Mesendoderm (in vitro differentiated cells): Measurements from ENCODE around the gene ALKBH4.
"Not testable (repeated sequence)": the region's sequence is repeated elsewhere in the genome, so short reads cannot be mapped to it uniquely, and the experiment has no call there.

ENCODE experiments used
- DNase-seq: peaks from one replicate; pipeline ENCODE4 v3.0.0; 2013
- H2AK5ac ChIP-seq: 2 replicates; pipeline ENCODE4 v1.6.1; 2013; ENCODE audit warnings: low read length, inconsistent platforms
- H2BK120ac ChIP-seq: 2 replicates; pipeline ENCODE4 v1.6.1; 2013; ENCODE audit warnings: low read depth, mild to moderate bottlenecking, low read length, moderate library complexity, mixed read lengths
- H2BK15ac ChIP-seq: replicated peaks from 2 replicates; pipeline ENCODE4 v1.6.1; 2013; ENCODE audit warnings: low read depth, mild to moderate bottlenecking, moderate library complexity
- H2BK5ac ChIP-seq: 2 replicates; pipeline ENCODE4 v1.6.1; 2013; ENCODE audit warnings: low read length, inconsistent platforms
- H3K18ac ChIP-seq: 2 replicates; pipeline ENCODE4 v1.6.1; 2013; ENCODE audit warnings: mild to moderate bottlenecking, low read length, mixed read lengths
- H3K23ac ChIP-seq: one replicate; pipeline ENCODE4 v1.6.1; 2013; ENCODE audit warnings: low read length
- H3K27ac ChIP-seq: 2 replicates; pipeline ENCODE4 v1.5.1; 2013; ENCODE audit warnings: low read depth, mild to moderate bottlenecking, inconsistent platforms, low read length, moderate library complexity
- H3K27me3 ChIP-seq: 2 replicates; pipeline ENCODE4 v1.6.1; 2013; ENCODE audit warnings: low read length, control low read depth, mild to moderate bottlenecking, inconsistent platforms; ENCODE audit not compliant: insufficient read depth, poor library complexity
- H3K36me3 ChIP-seq: 2 replicates; pipeline ENCODE4 v1.6.1; 2013; ENCODE audit warnings: low read length, inconsistent platforms; ENCODE audit not compliant: control insufficient read depth, insufficient read depth
- H3K4ac ChIP-seq: one replicate; pipeline ENCODE4 v1.6.1; 2013; ENCODE audit warnings: low read depth, mild to moderate bottlenecking, low read length, moderate library complexity
- H3K4me1 ChIP-seq: 2 replicates; pipeline ENCODE4 v1.6.1; 2013; ENCODE audit warnings: low read depth, low read length, inconsistent platforms; ENCODE audit not compliant: control insufficient read depth
- H3K4me2 ChIP-seq: 2 replicates; pipeline ENCODE4 v1.6.1; 2013; ENCODE audit warnings: low read length
- H3K4me3 ChIP-seq: 2 replicates; pipeline ENCODE4 v1.5.1; 2013; ENCODE audit warnings: mild to moderate bottlenecking, low read length
- H3K56ac ChIP-seq: one replicate; pipeline ENCODE4 v1.6.1; 2013; ENCODE audit warnings: low read length
- H3K79me1 ChIP-seq: 2 replicates; pipeline ENCODE4 v1.6.1; 2013; ENCODE audit warnings: low read length, inconsistent platforms
- H3K79me2 ChIP-seq: 2 replicates; pipeline ENCODE4 v1.6.1; 2013; ENCODE audit warnings: mild to moderate bottlenecking, low read length; ENCODE audit not compliant: control insufficient read depth, insufficient read depth
- H3K9ac ChIP-seq: 2 replicates; pipeline ENCODE4 v1.6.1; 2013; ENCODE audit warnings: low read length, inconsistent platforms
- H4K5ac ChIP-seq: one replicate; pipeline ENCODE4 v1.6.1; 2013; ENCODE audit warnings: low read length
- H4K8ac ChIP-seq: one replicate; pipeline ENCODE4 v1.6.1; 2013; ENCODE audit warnings: low read depth, mild to moderate bottlenecking, control low read depth, low read length, moderate library complexity
- WGBS: extraction: QIAGEN DNeasy Blood & Tissue Kit; methylation state at CpG from one replicate; pipeline ENCODE4 v1.1.7; 2013; ENCODE audit warnings: low lambda C conversion rate, missing lambda C conversion rate; ENCODE audit not compliant: insufficient coverage; ENCODE audit errors: extremely low coverage; 5-methylcytosine and 5-hydroxymethylcytosine counted together

ALKBH4 gene

DNA sequence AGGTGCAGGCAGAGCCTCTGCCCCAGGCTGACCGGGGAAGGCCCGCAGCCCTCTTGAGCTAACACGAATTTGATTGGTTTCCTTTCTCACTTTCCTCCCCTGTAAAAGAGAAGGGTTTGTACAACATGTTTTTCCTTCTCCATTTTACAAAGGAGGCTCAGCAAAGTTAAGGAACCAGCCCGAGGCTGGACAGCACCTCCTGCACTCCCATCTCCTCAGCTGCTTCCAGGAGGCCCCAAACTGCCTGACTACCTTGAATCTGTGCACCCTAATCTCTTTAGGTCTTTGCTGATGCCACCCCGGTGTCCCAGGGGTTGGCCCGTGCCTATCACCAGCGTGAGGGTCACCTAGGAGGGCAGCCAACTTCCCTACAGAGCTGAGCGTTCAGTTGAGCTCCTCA lies 4.2 kb downstream of the ALKBH4 start:
- Histone ChIP-seq H3K4me3 (no peak overlapping the region), H3K79me1 (peaks cover 9% of the 10 kb centered on the region), H3K56ac (no peak overlapping the region), H4K5ac (no peak overlapping the region), H3K18ac (no peak overlapping the region), H3K79me2 (peaks cover 5% of the 10 kb centered on the region), H3K36me3 (peaks cover 5% of the 10 kb centered on the region), H3K4me1 (no peaks in the 10 kb centered on the region), H4K8ac (no peak overlapping the region), H2BK120ac (no peak overlapping the region), H3K9ac (no peak overlapping the region), H2AK5ac (no peak overlapping the region), H2BK5ac (no peak overlapping the region), H3K4me2 (no peak overlapping the region), H3K27ac (no peak overlapping the region), H3K27me3 (no peaks in the 10 kb centered on the region), H2BK15ac (no peak overlapping the region), H3K23ac (no peak overlapping the region), H3K4ac (no peak overlapping the region)
- WGBS, result no CpG with 5 or more reads among the region's 8 CpGs
- DNase-seq, result no peak

GRCh38 chr7:102459221-102459844 lies 5.3 kb downstream of the ALKBH4 start:
- Histone ChIP-seq H2BK5ac (no peak overlapping the region), H3K4me1 (no peaks in the 10 kb centered on the region), H3K36me3 (peaks cover 5% of the 10 kb centered on the region), H3K27me3 (no peaks in the 10 kb centered on the region), H2BK120ac (no peak overlapping the region), H4K5ac (no peak overlapping the region), H2BK15ac (no peak overlapping the region), H3K4ac (no peak overlapping the region), H3K23ac (no peak overlapping the region), H3K18ac (no peak overlapping the region), H3K79me2 (peaks cover 4% of the 10 kb centered on the region), H4K8ac (no peak overlapping the region), H3K27ac (no peak overlapping the region), H3K9ac (no peak overlapping the region), H2AK5ac (no peak overlapping the region), H3K4me3 (no peak overlapping the region), H3K79me1 (peaks cover 7% of the 10 kb centered on the region), H3K56ac (no peak overlapping the region), H3K4me2 (no peak overlapping the region)
- WGBS, result no CpG with 5 or more reads among the region's 24 CpGs
- DNase-seq, result no peak

DNA sequence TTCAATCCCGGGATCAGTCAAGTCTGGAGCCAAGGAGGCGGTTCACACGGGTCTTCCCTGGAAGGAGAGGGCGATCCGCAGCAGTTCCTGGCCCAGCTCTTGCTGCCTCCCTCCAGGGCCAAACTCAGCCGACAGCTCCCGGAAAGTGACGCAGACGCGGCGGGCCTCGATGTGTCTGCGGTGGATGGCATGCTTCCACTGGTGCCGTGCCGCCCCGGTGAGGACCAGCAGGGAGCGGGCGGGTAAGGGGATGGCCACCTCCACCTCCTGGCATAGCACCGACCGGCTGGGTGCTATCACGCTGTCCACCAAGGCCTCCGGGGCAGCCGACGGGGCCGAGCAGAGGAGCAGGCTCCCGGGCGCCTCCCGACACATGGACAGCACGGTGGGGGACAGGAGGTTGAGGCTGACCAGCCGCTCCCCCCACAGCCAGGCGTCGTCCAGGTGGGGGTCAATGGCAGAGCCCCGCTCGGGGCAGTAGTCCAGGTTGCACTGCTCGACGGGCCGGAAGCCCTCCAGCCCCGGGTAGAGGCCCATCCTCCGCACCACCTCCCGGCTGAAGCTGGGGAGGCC lies 7.2 kb downstream of the ALKBH4 start:
- H3K27me3 ChIP-seq, result no peaks in the 10 kb centered on the region
- no peak overlapping the region for H3K9ac ChIP-seq
- H3K79me2 ChIP-seq, result no peaks in the 10 kb centered on the region
- H2BK15ac ChIP-seq, result no peak overlapping the region
- H4K5ac ChIP-seq, result no peak overlapping the region
- no peak overlapping the region for H3K18ac ChIP-seq
- H3K4me1 ChIP-seq, result no peaks in the 10 kb centered on the region
- H2BK120ac ChIP-seq, result no peak overlapping the region
- DNase-seq, result no peak
- no CpG with 5 or more reads among the region's 40 CpGs for WGBS
- no peak overlapping the region for H2BK5ac ChIP-seq
- no peak overlapping the region for H3K23ac ChIP-seq
- no peak overlapping the region for H3K4me3 ChIP-seq
- no peak overlapping the region for H3K4ac ChIP-seq
- H3K4me2 ChIP-seq, result no peak overlapping the region
- no peak overlapping the region for H2AK5ac ChIP-seq
- H4K8ac ChIP-seq, result no peak overlapping the region
- no peak overlapping the region for H3K56ac ChIP-seq
- peaks cover 5% of the 10 kb centered on the region for H3K36me3 ChIP-seq
- H3K79me1 ChIP-seq, result no peaks in the 10 kb centered on the region
- H3K27ac ChIP-seq, result no peak overlapping the region

DNA sequence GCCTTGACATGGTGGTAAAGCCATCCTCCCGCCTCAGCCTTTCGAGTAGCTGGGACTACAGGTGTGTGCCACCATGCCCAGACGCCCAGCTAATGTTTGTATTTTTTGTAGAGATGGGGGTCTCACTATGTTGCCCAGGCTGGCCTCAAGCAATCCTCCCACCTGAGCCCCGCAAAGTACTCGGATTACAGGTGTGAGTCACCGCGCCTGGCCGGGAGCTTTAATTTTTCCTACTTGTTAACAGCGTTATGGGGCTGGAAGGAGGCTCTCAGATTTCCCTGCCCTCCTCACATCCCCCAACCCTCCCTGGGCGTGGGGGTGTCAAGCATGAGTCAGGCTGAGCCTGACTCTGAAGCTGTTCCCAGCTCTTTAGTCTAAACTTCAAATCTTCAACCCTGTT lies 8.3 kb downstream of the ALKBH4 start:
- Histone ChIP-seq H2BK120ac (no peak overlapping the region), H3K79me2 (no peaks in the 10 kb centered on the region), H3K27me3 (no peaks in the 10 kb centered on the region), H3K4me2 (no peak overlapping the region), H3K4me1 (no peaks in the 10 kb centered on the region), H3K4ac (no peak overlapping the region), H3K4me3 (no peak overlapping the region), H3K56ac (no peak overlapping the region), H2AK5ac (no peak overlapping the region), H2BK5ac (no peak overlapping the region), H3K9ac (no peak overlapping the region), H3K79me1 (no peaks in the 10 kb centered on the region), H2BK15ac (no peak overlapping the region), H3K18ac (no peak overlapping the region), H3K27ac (no peak overlapping the region), H3K36me3 (peaks cover 5% of the 10 kb centered on the region), H3K23ac (no peak overlapping the region), H4K8ac (no peak overlapping the region), H4K5ac (no peak overlapping the region)
- DNase-seq, result peak; percentile 28
- no CpG with 5 or more reads among the region's 10 CpGs for WGBS

GRCh38 chr7:102455596-102455995 lies 9.1 kb downstream of the ALKBH4 start:
- H3K18ac ChIP-seq, result no peak overlapping the region
- H2BK5ac ChIP-seq, result no peak overlapping the region
- H3K23ac ChIP-seq, result no peak overlapping the region
- no peak overlapping the region for H2AK5ac ChIP-seq
- H3K27ac ChIP-seq, result no peak overlapping the region
- H3K4me2 ChIP-seq, result no peak overlapping the region
- no peak overlapping the region for H2BK15ac ChIP-seq
- peaks cover 5% of the 10 kb centered on the region for H3K36me3 ChIP-seq
- WGBS, result no CpG with 5 or more reads among the region's 11 CpGs
- no peak overlapping the region for H3K4ac ChIP-seq
- no peaks in the 10 kb centered on the region for H3K4me1 ChIP-seq
- no peaks in the 10 kb centered on the region for H3K79me2 ChIP-seq
- H2BK120ac ChIP-seq, result no peak overlapping the region
- no peak overlapping the region for H4K5ac ChIP-seq
- no peak overlapping the region for H3K4me3 ChIP-seq
- H3K27me3 ChIP-seq, result no peaks in the 10 kb centered on the region
- no peak overlapping the region for H3K9ac ChIP-seq
- no peak overlapping the region for H4K8ac ChIP-seq
- DNase-seq, result no peak
- no peaks in the 10 kb centered on the region for H3K79me1 ChIP-seq
- no peak overlapping the region for H3K56ac ChIP-seq

GRCh38 chr7:102454932-102455331 lies 9.7 kb downstream of the ALKBH4 start:
- not testable (repeated sequence) for H3K4ac ChIP-seq, H3K79me2 ChIP-seq, H3K56ac ChIP-seq, H3K4me3 ChIP-seq, H2BK120ac ChIP-seq, DNase-seq, H2BK15ac ChIP-seq, H3K9ac ChIP-seq, H4K5ac ChIP-seq, H3K4me1 ChIP-seq, H2BK5ac ChIP-seq, H3K79me1 ChIP-seq, H3K36me3 ChIP-seq, H3K18ac ChIP-seq, H3K27ac ChIP-seq, H3K27me3 ChIP-seq, H2AK5ac ChIP-seq, H3K23ac ChIP-seq, H3K4me2 ChIP-seq, H4K8ac ChIP-seq
- WGBS, result no CpG with 5 or more reads among the region's 10 CpGs
